HG03103 (cell line): ENCODE data around the gene OGFR.
A peak's percentile ranks its signal among the peaks of the same experiment; 100 is the strongest.

Experiments
- ATAC-seq: cut with Tn5 transposase; IDR thresholded peaks from one replicate; pipeline ENCODE4 v1.9.1; 2021; ENCODE audit warnings: low read depth; ENCODE audit not compliant: unreplicated experiment

OGFR gene

GRCh38 chr20:62768551-62769287 lies 35.9 kb upstream of the OGFR start:
- ATAC-seq: no peak

- no peak for ATAC-seq
Observed at GRCh38 chr20:62769346-62770071, 35.1 kb upstream of the OGFR start.

- no peak for ATAC-seq
Observed at GRCh38 chr20:62770111-62770910, 34.3 kb upstream of the OGFR start.

- ATAC-seq: no peak
Observed at GRCh38 chr20:62770916-62771315, 33.7 kb upstream of the OGFR start.

- no peak for ATAC-seq
Observed at GRCh38 chr20:62771396-62772102, 33.1 kb upstream of the OGFR start.

GRCh38 chr20:62772103-62772611 lies 32.5 kb upstream of the OGFR start:
- ATAC-seq: no peak

- no peak for ATAC-seq
Observed at GRCh38 chr20:62772619-62772989, 32.0 kb upstream of the OGFR start.

GRCh38 chr20:62772990-62773844 lies 31.4 kb upstream of the OGFR start:
- no peak for ATAC-seq

- no peak for ATAC-seq
Observed at GRCh38 chr20:62773845-62774714, 30.6 kb upstream of the OGFR start.

- ATAC-seq: no peak
Observed at GRCh38 chr20:62774762-62775161, 29.9 kb upstream of the OGFR start.

- no peak for ATAC-seq
Observed at GRCh38 chr20:62775206-62775605, 29.4 kb upstream of the OGFR start.

- no peak for ATAC-seq
Observed at GRCh38 chr20:62776035-62776691, 28.5 kb upstream of the OGFR start.

GRCh38 chr20:62776692-62777527 lies 27.7 kb upstream of the OGFR start:
- peak; percentile 65 for ATAC-seq

- ATAC-seq: no peak
Observed at GRCh38 chr20:62777528-62777830, 27.2 kb upstream of the OGFR start.

- no peak for ATAC-seq
Observed at GRCh38 chr20:62778058-62778457, 26.6 kb upstream of the OGFR start.

- ATAC-seq: no peak
Observed at GRCh38 chr20:62778601-62779416, 25.8 kb upstream of the OGFR start.

GRCh38 chr20:62779417-62779685 lies 25.3 kb upstream of the OGFR start:
- no peak for ATAC-seq
